GM12891 (cell line): ENCODE data around the gene VTI1A.

Source experiments
- DNase-seq: peaks from one replicate; pipeline ENCODE4 v3.0.0; 2011; ENCODE audit warnings: low spot score; ENCODE audit not compliant: insufficient read length
- FAIRE-seq: peaks from 2 replicates; lab custom pipeline; 2011; peaks lifted over from hg19 to GRCh38; lab: Jason Lieb, UNC
- PAX5 ChIP-seq: IDR thresholded peaks from 2 replicates; pipeline ENCODE4 v1.6.1; 2011; ENCODE audit warnings: low read length, moderate library complexity, mild to moderate bottlenecking; ENCODE audit not compliant: insufficient read depth, severe bottlenecking
- POLR2A ChIP-seq: IDR thresholded peaks from 2 replicates; pipeline ENCODE4 v1.6.1; 2011; ENCODE audit warnings: low read depth, low read length, control low read depth
- POLR2AphosphoS5 ChIP-seq: IDR thresholded peaks from 2 replicates; pipeline ENCODE4 v1.6.1; 2011; ENCODE audit warnings: low read depth, low read length, control low read depth
- POU2F2 ChIP-seq: IDR thresholded peaks from 2 replicates; pipeline ENCODE4 v1.6.1; 2011; ENCODE audit warnings: low read depth, mild to moderate bottlenecking, control low read depth, low read length, moderate library complexity
- SPI1 ChIP-seq: IDR thresholded peaks from 2 replicates; pipeline ENCODE4 v1.6.1; 2011; ENCODE audit warnings: low read depth, low read length, control low read depth
- TAF1 ChIP-seq: IDR thresholded peaks from 2 replicates; pipeline ENCODE4 v1.6.1; 2011; ENCODE audit warnings: low read depth, low read length, control low read depth

VTI1A gene

DNA sequence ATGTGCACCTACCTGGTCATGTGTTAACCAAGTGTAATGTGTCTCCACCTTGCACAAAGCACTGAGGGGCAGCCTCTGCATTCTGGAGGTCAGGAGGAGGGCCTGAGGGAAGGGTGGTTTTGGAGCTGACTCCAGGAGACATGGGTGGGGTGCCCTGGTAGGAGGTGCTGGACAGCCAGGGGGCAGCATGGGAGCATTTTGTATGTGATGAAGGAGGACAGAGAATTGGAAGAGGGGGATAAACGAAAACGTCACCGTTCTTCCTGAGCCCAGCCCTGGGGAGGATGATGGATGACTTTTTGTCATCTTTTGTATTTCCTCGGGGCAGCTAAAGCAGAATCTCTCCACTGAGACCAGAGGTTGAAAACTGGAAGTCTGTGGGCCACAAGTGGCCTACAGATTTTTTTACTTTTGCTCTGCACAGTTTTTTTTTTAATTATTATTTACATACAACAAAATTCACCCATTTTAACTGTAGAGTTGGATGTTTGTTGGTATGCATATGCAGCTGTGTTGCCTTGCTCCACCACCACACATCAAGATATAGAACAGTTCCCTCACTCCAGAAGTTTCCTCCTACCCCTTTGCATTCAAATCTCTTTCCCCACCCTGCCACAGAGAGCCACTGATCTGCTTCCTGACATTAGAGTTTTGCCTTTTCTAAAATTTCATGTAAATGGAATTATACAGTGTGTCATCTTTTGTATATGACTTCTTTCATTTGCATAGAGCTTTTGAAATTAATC, 242.5 kb downstream of the VTI1A start:
- DNase-seq (no peak), FAIRE-seq (no peak)
- TF ChIP-seq POLR2AphosphoS5 (no peak), SPI1 (no peak), TAF1 (no peak), POLR2A (no peak), PAX5 (no peak), POU2F2 (no peak)

DNA sequence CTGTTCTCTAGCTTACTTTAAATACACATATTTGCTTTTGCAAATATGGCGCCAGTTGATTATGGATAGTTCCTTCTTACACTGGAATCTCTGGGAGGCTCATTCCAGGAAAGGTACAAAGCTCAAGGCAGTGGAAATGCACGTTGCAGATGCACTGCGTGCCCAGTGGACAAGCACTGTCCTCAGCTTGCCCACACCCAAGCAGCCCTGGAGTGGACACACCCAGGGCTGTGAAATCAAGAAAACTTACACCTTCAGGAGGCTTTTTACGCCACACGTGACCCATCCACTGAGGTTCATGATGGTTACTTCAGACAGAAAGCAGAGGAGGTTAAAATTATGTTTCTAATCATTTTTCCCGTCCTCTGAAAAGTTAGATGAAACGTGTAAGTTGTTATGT, 248.5 kb downstream of the VTI1A start:
- FAIRE-seq (no peak), DNase-seq (no peak)
- TF ChIP-seq POLR2AphosphoS5, result no peak
- no peak for TF ChIP-seq TAF1
- TF ChIP-seq POLR2A, result no peak
- no peak for TF ChIP-seq POU2F2
- no peak for TF ChIP-seq PAX5
- TF ChIP-seq SPI1, result no peak

DNA sequence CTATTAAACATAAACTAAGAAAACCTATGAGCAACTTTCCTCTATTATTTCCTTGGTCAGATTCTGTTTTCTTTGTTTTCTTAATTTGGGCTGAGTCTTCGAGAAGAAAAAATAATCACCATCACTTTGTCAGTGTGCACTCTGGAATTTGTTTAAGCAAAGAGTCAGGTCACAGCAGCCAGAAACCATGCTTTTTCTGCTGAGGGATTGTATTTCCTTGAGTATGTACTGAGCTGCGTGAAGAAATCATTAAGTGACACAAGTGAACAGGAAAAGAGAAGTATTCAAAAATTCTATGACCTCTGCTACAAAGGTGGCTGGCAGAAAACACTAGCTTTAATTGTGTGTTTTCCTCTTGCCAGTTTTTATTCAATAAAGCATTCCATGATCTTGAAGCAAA, 249.6 kb downstream of the VTI1A start:
- FAIRE-seq (no peak), DNase-seq (no peak)
- TF ChIP-seq POLR2A, result no peak
- TF ChIP-seq TAF1, result no peak
- TF ChIP-seq PAX5, result no peak
- TF ChIP-seq SPI1, result no peak

DNA sequence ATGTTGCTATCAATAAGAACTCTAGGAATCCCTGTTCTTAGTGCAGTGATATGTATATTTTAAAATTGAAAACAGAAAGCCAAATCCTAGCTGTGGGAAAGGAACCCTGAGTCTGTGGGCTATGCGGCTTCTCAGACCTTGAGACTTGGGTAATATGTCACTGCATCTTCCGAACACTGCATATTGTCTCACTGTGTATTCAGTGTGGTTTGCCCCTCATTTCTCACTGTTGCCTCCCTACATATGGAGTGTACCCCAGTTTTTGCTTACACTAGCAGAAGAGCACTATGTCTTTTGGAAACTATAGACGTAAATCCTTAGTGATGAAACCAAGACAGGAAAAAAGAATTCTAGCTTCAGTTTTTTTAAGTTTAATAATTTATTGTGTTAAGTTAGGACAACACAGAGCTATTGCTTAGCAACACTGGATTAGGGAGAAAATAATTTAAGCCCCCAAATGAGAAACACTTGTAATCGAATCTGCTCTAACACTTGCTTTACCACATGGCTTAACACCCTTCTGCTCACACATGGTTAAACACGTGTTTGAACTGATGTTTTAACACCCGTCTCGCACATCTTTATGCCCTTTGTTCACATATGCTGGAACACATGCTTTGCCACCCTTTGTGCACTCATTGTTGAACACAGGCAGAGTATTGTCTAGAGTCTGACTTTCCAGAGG, 251.3 kb downstream of the VTI1A start:
- DNase-seq, result no peak
- no peak for TF ChIP-seq POLR2AphosphoS5
- TF ChIP-seq PAX5, result no peak
- TF ChIP-seq TAF1, result no peak
- TF ChIP-seq POU2F2, result no peak
- no peak for TF ChIP-seq SPI1
- no peak for TF ChIP-seq POLR2A
- no peak for FAIRE-seq

DNA sequence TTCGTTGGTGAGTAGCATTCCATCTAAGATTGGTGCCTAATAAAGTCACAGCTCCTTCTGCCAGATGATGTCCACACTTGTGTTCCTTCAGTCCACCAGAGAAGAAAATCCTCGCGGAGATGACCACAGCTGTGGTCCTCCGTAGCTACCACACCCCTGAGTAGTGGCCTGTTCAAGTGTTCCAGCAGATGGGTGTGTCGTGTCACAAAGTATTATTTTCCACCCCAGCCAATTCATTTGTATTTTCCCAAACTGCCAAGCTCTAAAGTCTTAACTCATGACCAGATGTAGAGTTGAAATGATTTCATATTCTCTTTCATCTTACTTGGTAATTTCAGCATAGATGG, 251.8 kb downstream of the VTI1A start:
- no peak for TF ChIP-seq POU2F2
- TF ChIP-seq TAF1, result no peak
- no peak for TF ChIP-seq SPI1
- no peak for TF ChIP-seq POLR2AphosphoS5
- no peak for TF ChIP-seq PAX5
- TF ChIP-seq POLR2A, result no peak
- FAIRE-seq, result no peak

DNA sequence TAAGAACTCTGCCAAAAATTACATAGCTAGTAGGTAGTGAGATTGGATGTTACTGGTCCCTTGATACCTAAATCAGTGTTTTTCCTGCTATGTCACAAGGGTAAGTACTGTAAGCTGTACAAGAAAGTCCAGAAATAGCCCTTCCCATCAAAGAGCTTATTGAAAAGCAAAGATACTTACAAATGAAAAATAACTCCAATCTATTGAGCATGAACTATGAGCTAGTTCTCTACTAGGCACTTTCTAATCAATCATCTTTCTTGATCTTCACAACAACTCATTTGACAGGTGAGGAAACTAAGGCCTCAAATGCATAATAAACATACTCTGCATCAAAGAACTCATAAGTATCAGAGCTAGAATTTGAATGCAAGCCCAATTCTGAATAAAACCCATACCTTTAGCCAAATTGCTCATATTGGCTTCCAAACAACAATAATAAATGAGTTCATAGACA, 253.2 kb downstream of the VTI1A start:
- DNase-seq (no peak), FAIRE-seq (no peak)
- no peak for TF ChIP-seq POLR2A
- no peak for TF ChIP-seq PAX5
- TF ChIP-seq POLR2AphosphoS5, result no peak
- TF ChIP-seq TAF1, result no peak
- no peak for TF ChIP-seq SPI1
- TF ChIP-seq POU2F2, result no peak

More for the DNA sequence above, 251.8 kb downstream of the VTI1A start:
- no peak for DNase-seq

DNA sequence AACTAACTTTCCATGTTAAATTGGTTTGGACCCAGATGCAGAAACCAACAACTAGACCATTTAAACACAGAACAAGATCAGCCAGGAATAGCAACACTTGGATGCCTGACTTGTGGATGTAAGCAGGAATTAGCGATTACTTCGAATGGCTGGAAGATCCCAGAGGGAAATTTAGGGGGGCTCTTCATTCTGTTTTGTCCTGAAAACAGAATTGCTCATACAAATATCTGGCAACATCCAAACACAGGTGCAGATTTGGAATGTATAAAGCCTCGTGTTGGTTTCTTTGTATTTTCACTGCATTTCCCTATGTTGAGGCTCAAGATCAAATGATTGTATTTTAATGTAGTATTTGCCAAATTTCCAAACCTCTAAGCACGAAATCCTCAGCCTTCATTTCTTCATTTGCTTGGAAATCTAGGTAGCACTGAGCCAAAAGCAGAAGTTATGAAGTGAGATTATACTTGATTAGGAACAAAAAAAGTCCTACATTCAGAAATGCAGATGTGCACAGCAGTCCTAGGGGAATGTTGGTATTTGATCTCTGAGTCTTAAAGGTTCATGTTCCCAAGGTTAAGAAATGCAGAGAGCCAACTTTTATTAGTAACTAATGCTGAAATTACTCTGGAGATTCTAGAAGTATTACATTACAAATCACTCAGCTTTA, 254.3 kb downstream of the VTI1A start:
- DNase-seq (no peak), FAIRE-seq (no peak)
- TF ChIP-seq POLR2AphosphoS5, result no peak
- TF ChIP-seq POLR2A, result no peak
- no peak for TF ChIP-seq TAF1
- no peak for TF ChIP-seq PAX5
- TF ChIP-seq POU2F2, result no peak
- no peak for TF ChIP-seq SPI1

DNA sequence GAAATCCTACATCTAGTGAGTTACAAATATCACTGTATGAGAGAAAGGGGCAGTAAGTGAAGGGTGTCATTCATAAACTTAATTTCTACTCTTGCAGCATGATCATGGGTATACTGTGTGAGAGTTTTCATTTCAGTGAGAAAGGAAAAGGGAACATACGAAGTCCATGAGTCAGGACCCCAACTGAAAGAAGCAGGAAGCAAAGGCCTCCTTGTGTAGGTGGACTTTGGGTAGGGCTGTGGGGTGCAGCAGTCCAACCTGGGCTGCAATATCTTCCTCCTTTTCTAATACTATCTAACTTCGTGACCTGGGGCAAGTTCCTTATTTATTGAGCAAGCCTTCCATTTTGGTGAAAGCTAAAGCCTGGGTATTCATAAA, 254.9 kb downstream of the VTI1A start:
- DNase-seq (no peak), FAIRE-seq (no peak)
- TF ChIP-seq POLR2AphosphoS5, result no peak
- TF ChIP-seq POLR2A, result no peak
- TF ChIP-seq PAX5, result no peak
- no peak for TF ChIP-seq SPI1
- no peak for TF ChIP-seq TAF1
- TF ChIP-seq POU2F2, result no peak

DNA sequence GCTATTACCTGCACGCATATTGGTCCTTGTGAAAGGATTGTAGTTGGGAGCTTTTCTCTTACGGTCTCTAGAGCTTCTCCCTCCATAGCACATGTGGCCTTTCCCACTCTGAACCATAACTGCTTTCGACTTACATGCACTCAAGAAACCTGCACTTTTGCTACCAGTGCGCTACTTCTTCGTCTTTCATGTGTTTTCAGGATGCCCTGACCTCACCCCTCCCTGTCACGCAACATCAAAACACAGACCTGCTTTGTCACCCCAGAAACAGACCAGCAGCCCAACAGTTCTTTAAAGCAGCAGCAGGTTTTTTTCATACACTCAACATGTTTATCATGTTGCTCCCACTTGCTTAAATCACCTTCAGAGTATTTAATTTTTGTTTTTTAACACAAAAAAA, 259.6 kb downstream of the VTI1A start:
- DNase-seq (no peak), FAIRE-seq (no peak)
- TF ChIP-seq PAX5 (no peak), POU2F2 (no peak), POLR2AphosphoS5 (no peak), SPI1 (no peak), TAF1 (no peak), POLR2A (no peak)
